Neural cell (in vitro differentiated cells): ENCODE data around the gene KCNS3. TPM values are rescaled to one million over a fixed set of nuclear protein-coding genes. Genes with fewer than 3 reads are reported as not detected.

Experiments
- H2AFZ ChIP-seq: fragments of 200-600, 300-800 bp; sonication (generic), shearing (Covaris generic); 2 replicates; pipeline ENCODE4 v1.6.0; 2014; ENCODE audit warnings: low read depth, mild to moderate bottlenecking, antibody characterized with exemption, low read length, moderate library complexity
- H3F3A ChIP-seq: fragments of 200-600 bp; shearing (Covaris generic); 2 replicates; pipeline ENCODE4 v1.6.1; 2016; ENCODE audit warnings: mild to moderate bottlenecking, moderate library complexity, mixed read lengths, antibody characterized with exemption, low read length; ENCODE audit not compliant: insufficient read depth, poor library complexity, severe bottlenecking
- H3K27ac ChIP-seq: fragments of 200-600, 300-800 bp; sonication (generic), shearing (Covaris generic); 2 replicates; pipeline ENCODE4 v1.5.1; 2014; ENCODE audit warnings: mild to moderate bottlenecking, low read length, moderate library complexity
- H3K27me3 ChIP-seq: fragments of 300-800, 200-600 bp; sonication (generic), shearing (Covaris generic); 2 replicates; pipeline ENCODE4 v1.6.0; 2014; ENCODE audit warnings: mild to moderate bottlenecking, low read depth, low read length, moderate library complexity; ENCODE audit not compliant: insufficient read depth
- H3K36me3 ChIP-seq: fragments of 300-800, 200-600 bp; sonication (generic), shearing (Covaris generic); 2 replicates; pipeline ENCODE4 v1.5.1; 2014; ENCODE audit warnings: mild to moderate bottlenecking, antibody characterized with exemption, low read length, moderate library complexity; ENCODE audit not compliant: insufficient read depth
- H3K4me2 ChIP-seq: fragments of 300-800, 200-600 bp; sonication (generic), shearing (Covaris generic); 2 replicates; pipeline ENCODE4 v1.6.0; 2014; ENCODE audit warnings: mild to moderate bottlenecking, low read length
- H3K4me3 ChIP-seq: fragments of 300-800, 200-600 bp; sonication (generic), shearing (Covaris generic); 2 replicates; pipeline ENCODE4 v1.5.1; 2014; ENCODE audit warnings: mild to moderate bottlenecking, low read length, moderate library complexity
- H3K79me2 ChIP-seq: fragments of 200-600 bp; shearing (Covaris generic); replicated peaks from 2 replicates; pipeline ENCODE4 v1.6.0; 2014; ENCODE audit warnings: mild to moderate bottlenecking, low read length, moderate library complexity; ENCODE audit not compliant: insufficient read depth
- H3K9ac ChIP-seq: fragments of 300-800, 200-600 bp; sonication (generic), shearing (Covaris generic); 2 replicates; pipeline ENCODE4 v1.6.1; 2016; ENCODE audit warnings: mild to moderate bottlenecking, low read length, mixed read lengths
- H3K9me2 ChIP-seq: fragments of 200-600 bp; shearing (Covaris generic); 2 replicates; pipeline ENCODE4 v1.6.1; 2016; ENCODE audit warnings: mild to moderate bottlenecking, low read length, mixed read lengths; ENCODE audit not compliant: insufficient read depth
- H3K9me3 ChIP-seq: fragments of 200-600, 300-800 bp; sonication (generic), shearing (Covaris generic); 2 replicates; pipeline ENCODE4 v1.6.1; 2016; ENCODE audit warnings: mild to moderate bottlenecking, mixed run types, low read length, moderate library complexity, mixed read lengths
- H4K20me1 ChIP-seq: fragments of 200-600 bp; shearing (Covaris generic); 2 replicates; pipeline ENCODE4 v1.6.1; 2016; ENCODE audit warnings: mild to moderate bottlenecking, mixed run types; ENCODE audit not compliant: insufficient read depth
- CTCF ChIP-seq: fragments of 450-650 bp; IDR thresholded peaks from 2 replicates; pipeline ENCODE4 v1.5.1; 2014; ENCODE audit warnings: antibody characterized with exemption, mild to moderate bottlenecking, moderate library complexity; ENCODE audit not compliant: poor library complexity, severe bottlenecking
- EP300 ChIP-seq: fragments of 450-650 bp; conservative IDR thresholded peaks from 2 replicates; pipeline ENCODE4 v1.6.1; 2014; ENCODE audit warnings: antibody characterized with exemption, mild to moderate bottlenecking, moderate library complexity; ENCODE audit not compliant: poor library complexity, severe bottlenecking
- EZH2 ChIP-seq: fragments of 200-600, 300-800 bp; shearing (Covaris generic), sonication (generic); IDR thresholded peaks from 2 replicates; pipeline ENCODE4 v1.6.1; 2014; ENCODE audit warnings: antibody characterized with exemption, low read length, borderline replicate concordance, mild to moderate bottlenecking; ENCODE audit not compliant: insufficient read depth, poor library complexity, severe bottlenecking
- MXI1 ChIP-seq: fragments of 450-650 bp; conservative IDR thresholded peaks from 2 replicates; pipeline ENCODE4 v1.6.1; 2014; ENCODE audit warnings: antibody characterized with exemption, mild to moderate bottlenecking; ENCODE audit not compliant: poor library complexity, severe bottlenecking
- POLR2AphosphoS5 ChIP-seq: IDR thresholded peaks from 2 replicates; pipeline ENCODE4 v1.6.1; 2012
- RAD21 ChIP-seq: fragments of 450-650 bp; conservative IDR thresholded peaks from 2 replicates; pipeline ENCODE4 v1.6.1; 2014; ENCODE audit warnings: antibody characterized with exemption, mild to moderate bottlenecking, moderate library complexity
- SMC3 ChIP-seq: fragments of 450-650 bp; conservative IDR thresholded peaks from 2 replicates; pipeline ENCODE4 v1.6.1; 2014; ENCODE audit warnings: antibody characterized with exemption, mild to moderate bottlenecking, moderate library complexity; ENCODE audit not compliant: poor library complexity
- TAF1 ChIP-seq: IDR thresholded peaks from 2 replicates; pipeline ENCODE4 v1.6.1; 2012; ENCODE audit warnings: low read depth
- polyA plus RNA-seq: library from polyadenylated mRNA; depleted of rRNA; stranded (reverse); fragments of >200 nt; gene quantifications from 2 replicates; pipeline ENCODE4 v1.2.3, GENCODE V29; 2014
- TF ChIP-seq, protein P1 (sequence below): IDR thresholded peaks from 2 replicates; pipeline ENCODE4 v1.6.1; 2012; ENCODE audit warnings: borderline replicate concordance

The KCNS3 gene
- polyA plus RNA-seq, 1 donor from 2014 or later: 0.15 TPM

DNA sequence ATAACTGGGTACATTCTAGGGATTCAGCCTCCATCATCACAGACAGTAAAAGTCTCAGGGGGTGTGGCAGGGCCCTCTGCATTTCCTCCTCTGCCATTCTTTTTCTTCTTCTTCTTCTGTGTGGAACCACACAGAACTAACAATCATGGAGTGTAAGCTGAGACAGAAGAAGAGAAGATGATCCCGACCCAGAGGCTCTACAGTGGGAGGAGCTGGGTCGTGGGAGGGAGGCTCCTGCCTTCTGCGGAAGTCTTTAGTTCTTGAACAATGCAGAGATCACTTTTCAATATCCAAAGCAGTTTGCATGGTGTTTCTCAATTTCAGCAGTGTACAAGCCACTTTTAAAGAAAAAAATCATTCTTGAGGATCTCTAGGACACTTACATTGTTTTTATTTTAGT lies 80.9 kb downstream of the KCNS3 start:
- no peaks in the 10 kb centered on the region for H3K9me3 ChIP-seq
- H3K36me3 ChIP-seq: no peaks in the 10 kb centered on the region

DNA sequence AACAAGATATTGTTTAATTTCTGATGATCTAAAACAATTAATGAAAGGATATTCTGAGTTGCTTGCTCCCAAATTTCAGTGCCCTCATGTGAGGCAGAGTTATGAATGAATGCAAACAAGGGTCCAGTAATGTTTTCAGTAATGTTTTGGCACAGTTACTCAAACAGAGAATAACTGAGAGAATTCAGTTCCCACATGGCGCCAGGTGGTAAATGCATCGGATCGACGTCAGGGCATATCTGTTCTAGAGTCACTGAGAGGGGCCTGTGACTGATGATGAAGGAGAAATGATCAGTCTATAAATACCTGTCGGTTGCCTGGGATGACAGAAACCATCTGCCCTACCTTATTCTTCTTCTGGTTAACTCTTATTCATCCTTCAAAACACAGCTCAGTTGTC lies 81.4 kb downstream of the KCNS3 start:
- Histone ChIP-seq H3K9me2 (no peaks in the 10 kb centered on the region), H3K36me3 (no peaks in the 10 kb centered on the region), H3K27me3 (no peaks in the 10 kb centered on the region), H3K9ac (no peak overlapping the region), H3K4me3 (no peak overlapping the region), H3K27ac (no peak overlapping the region), H3K9me3 (no peaks in the 10 kb centered on the region), H3K4me2 (no peak overlapping the region), H3K79me2 (no peaks in the 10 kb centered on the region), H3F3A (no peaks in the 10 kb centered on the region), H4K20me1 (no peaks in the 10 kb centered on the region), H2AFZ (no peak overlapping the region)
- no peak for TF ChIP-seq MXI1
- TF ChIP-seq, protein P1, sequence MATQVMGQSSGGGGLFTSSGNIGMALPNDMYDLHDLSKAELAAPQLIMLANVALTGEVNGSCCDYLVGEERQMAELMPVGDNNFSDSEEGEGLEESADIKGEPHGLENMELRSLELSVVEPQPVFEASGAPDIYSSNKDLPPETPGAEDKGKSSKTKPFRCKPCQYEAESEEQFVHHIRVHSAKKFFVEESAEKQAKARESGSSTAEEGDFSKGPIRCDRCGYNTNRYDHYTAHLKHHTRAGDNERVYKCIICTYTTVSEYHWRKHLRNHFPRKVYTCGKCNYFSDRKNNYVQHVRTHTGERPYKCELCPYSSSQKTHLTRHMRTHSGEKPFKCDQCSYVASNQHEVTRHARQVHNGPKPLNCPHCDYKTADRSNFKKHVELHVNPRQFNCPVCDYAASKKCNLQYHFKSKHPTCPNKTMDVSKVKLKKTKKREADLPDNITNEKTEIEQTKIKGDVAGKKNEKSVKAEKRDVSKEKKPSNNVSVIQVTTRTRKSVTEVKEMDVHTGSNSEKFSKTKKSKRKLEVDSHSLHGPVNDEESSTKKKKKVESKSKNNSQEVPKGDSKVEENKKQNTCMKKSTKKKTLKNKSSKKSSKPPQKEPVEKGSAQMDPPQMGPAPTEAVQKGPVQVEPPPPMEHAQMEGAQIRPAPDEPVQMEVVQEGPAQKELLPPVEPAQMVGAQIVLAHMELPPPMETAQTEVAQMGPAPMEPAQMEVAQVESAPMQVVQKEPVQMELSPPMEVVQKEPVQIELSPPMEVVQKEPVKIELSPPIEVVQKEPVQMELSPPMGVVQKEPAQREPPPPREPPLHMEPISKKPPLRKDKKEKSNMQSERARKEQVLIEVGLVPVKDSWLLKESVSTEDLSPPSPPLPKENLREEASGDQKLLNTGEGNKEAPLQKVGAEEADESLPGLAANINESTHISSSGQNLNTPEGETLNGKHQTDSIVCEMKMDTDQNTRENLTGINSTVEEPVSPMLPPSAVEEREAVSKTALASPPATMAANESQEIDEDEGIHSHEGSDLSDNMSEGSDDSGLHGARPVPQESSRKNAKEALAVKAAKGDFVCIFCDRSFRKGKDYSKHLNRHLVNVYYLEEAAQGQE: no peak
- no peak for TF ChIP-seq EZH2
- no peak for TF ChIP-seq EP300
- TF ChIP-seq POLR2AphosphoS5: no peak
- no peak for TF ChIP-seq TAF1
- no peak for TF ChIP-seq SMC3
- TF ChIP-seq RAD21: no peak
- TF ChIP-seq CTCF: no peak

More for the DNA sequence above, 80.9 kb downstream of the KCNS3 start:
- H3K79me2 ChIP-seq: no peaks in the 10 kb centered on the region
- no peak overlapping the region for H3K27ac ChIP-seq
- no peaks in the 10 kb centered on the region for H4K20me1 ChIP-seq
- no peak overlapping the region for H3K9ac ChIP-seq
- H3K9me2 ChIP-seq: no peaks in the 10 kb centered on the region
- no peaks in the 10 kb centered on the region for H3K27me3 ChIP-seq
- TF ChIP-seq POLR2AphosphoS5: no peak
- TF ChIP-seq MXI1: no peak
- TF ChIP-seq SMC3: no peak
- TF ChIP-seq, protein P1: no peak
- no peak for TF ChIP-seq RAD21
- TF ChIP-seq CTCF: no peak
- TF ChIP-seq EZH2: no peak
- TF ChIP-seq EP300: no peak
- TF ChIP-seq TAF1: no peak
- no peak overlapping the region for H3K4me3 ChIP-seq
- no peaks in the 10 kb centered on the region for H3F3A ChIP-seq
- no peak overlapping the region for H3K4me2 ChIP-seq
- no peak overlapping the region for H2AFZ ChIP-seq
